Activated CD8-positive, alpha-beta T cell treated with anti-CD3 and anti-CD28 coated beads, Interleukin-2, amount 10 ng/mL, durations not matched to agents 7 days and 5 days (primary cell): ENCODE results near the gene SF1. TPM values are rescaled to one million over a fixed set of nuclear protein-coding genes. Genes with fewer than 3 reads are reported as not detected.
A peak's percentile ranks its signal among the peaks of the same experiment; 100 is the strongest.

Experiments
- ATAC-seq: fragments of 150-1000 bp; cut with Tn5 transposase; one replicate; pipeline ENCODE4 v1.10.0; 2021; ENCODE audit warnings: moderate library complexity
- CTCF ChIA-PET: fragments of 350-600 bp; sonication (Branson Sonifier 250); formaldehyde crosslinking; loops from one replicate; lab custom pipeline; 2021; ENCODE audit warnings: antibody characterized with exemption; lab: Charles Lee
- POLR2A ChIA-PET: fragments of 350-600 bp; sonication (Branson Sonifier 250); formaldehyde crosslinking; loops from one replicate; lab custom pipeline; 2021; ENCODE audit warnings: antibody characterized with exemption; lab: Charles Lee
- DNase-seq: peaks from one replicate; pipeline ENCODE4 v3.0.0-alpha.2; 2020
- H3K27ac Mint-ChIP-seq: one replicate; pipeline ENCODE4 v1.8.0; 2021; ENCODE audit warnings: mild to moderate bottlenecking, mixed read lengths
- H3K27me3 Mint-ChIP-seq: one replicate; pipeline ENCODE4 v1.8.0; 2021; ENCODE audit warnings: low read depth, mixed read lengths
- H3K36me3 Mint-ChIP-seq: one replicate; pipeline ENCODE4 v1.8.0; 2021; ENCODE audit warnings: low read depth, mixed read lengths
- H3K4me1 Mint-ChIP-seq: one replicate; pipeline ENCODE4 v1.8.0; 2021; ENCODE audit warnings: low read depth, mixed read lengths
- H3K4me3 Mint-ChIP-seq: one replicate; pipeline ENCODE4 v1.8.0; 2021; ENCODE audit warnings: mild to moderate bottlenecking, mixed read lengths
- H3K9me3 Mint-ChIP-seq: one replicate; pipeline ENCODE4 v1.8.0; 2022; ENCODE audit warnings: mixed read lengths; ENCODE audit not compliant: insufficient read depth
- total RNA-seq, 2 experiments: library from RNA; stranded (reverse); gene quantifications; one replicate each; pipeline ENCODE4 v1.2.3, GENCODE V29; 2021

Gene SF1
- total RNA-seq, 2 experiments from 2014 or later: 421 to 423 TPM

DNA sequence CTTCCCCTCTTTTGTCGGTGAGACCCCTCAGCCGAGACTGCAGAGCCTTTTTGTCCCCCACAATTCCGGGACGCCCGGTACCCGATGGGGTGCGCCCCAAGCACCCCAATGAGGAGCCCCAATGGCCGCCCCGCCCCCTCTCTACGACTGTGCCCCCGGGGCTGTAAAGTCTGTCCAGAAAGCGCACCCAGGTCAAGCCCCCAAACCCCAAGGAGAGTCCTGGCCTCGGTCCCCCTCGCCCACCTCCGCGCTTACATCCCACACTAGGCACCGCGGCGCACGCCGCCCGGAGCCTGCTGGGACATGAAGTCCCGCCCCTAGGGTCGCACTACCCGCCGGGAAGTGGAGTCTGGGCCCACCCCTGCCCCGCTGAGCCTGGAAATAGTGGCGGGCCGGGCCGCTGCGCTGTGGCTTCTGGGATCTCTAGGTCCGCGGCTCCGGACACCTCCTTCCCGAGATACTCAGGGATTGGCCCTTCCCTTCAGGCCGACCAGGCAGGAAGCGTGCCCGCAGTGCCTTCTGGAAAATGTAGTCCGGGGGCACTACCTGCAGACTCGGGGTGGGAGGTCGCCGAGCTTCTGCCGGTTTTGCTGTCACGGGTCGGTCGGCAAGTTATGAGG is 32.0 kb upstream of the SF1 start, which contains the start of gene MEN1:
MEN1 (minus strand) TSS at position 281 of the 620 bp plus-strand sequence. CDS start 442 bp downstream, outside the sequence.
- POLR2A ChIA-PET: interaction anchor here (0.8 to 2.0 kb wide), 5 partner anchors 34 to 324 kb away, joined by 3 to 6 read pairs (median 3); partner anchors contain the start of genes MRPL49 and RASGRP2
- Mint-ChIP-seq H3K27ac (peak within 1 kb of the TSS; percentile 88), H3K36me3 (peaks cover 25% of the 10 kb centered on the region), H3K4me1 (peaks cover 31% of the 10 kb centered on the region), H3K4me3 (peak within 1 kb of the TSS; percentile 98), H3K9me3 (no peaks in the 10 kb centered on the region), H3K27me3 (no peaks in the 10 kb centered on the region)
- CTCF ChIA-PET: interaction anchor here (0.8 to 2.1 kb wide), 6 partner anchors 18 to 204 kb away, joined by 3 to 8 read pairs (median 3); partner anchors contain the start of genes ARL2 and SF1
- DNase-seq (peak; percentile 88), ATAC-seq (peak; percentile 93)

DNA sequence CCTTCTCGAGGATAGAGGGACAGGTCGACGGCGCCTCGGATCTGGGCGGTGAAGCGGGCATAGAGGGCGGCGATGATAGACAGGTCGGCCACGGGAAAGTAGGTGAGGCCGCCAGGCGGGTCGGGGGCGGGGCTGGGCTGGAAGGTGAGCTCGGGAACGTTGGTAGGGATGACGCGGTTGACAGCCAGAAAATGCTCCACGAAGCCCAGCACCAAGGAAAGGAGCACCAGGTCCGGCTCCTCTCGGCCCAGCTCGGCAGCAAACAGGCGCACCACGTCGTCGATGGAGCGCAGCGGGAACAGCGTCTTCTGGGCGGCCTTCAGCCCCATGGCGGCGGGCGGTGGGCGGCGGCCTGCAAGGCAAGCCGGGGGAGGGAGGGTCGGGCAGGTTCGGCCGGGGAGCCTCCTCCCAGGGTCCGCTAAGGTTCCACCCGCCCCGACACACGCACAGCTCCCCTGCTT is 31.5 kb upstream of the SF1 start:
- Mint-ChIP-seq H3K9me3 (no peaks in the 10 kb centered on the region), H3K27ac (peak overlapping the region; percentile 88), H3K27me3 (no peaks in the 10 kb centered on the region), H3K36me3 (peaks cover 25% of the 10 kb centered on the region), H3K4me1 (peaks cover 31% of the 10 kb centered on the region), H3K4me3 (peak overlapping the region; percentile 98)
- DNase-seq: peak; percentile 28
- CTCF ChIA-PET: interaction anchor here (0.6 to 2.1 kb wide), 5 partner anchors 22 to 198 kb away, joined by 3 to 8 read pairs (median 3); partner anchors contain the start of gene SF1
- peak; percentile 25 for ATAC-seq
- POLR2A ChIA-PET: interaction anchor here (2.0 kb wide), 1 partner anchor 65 kb away, joined by 6 read pairs; the partner anchor contains the start of gene RASGRP2

DNA sequence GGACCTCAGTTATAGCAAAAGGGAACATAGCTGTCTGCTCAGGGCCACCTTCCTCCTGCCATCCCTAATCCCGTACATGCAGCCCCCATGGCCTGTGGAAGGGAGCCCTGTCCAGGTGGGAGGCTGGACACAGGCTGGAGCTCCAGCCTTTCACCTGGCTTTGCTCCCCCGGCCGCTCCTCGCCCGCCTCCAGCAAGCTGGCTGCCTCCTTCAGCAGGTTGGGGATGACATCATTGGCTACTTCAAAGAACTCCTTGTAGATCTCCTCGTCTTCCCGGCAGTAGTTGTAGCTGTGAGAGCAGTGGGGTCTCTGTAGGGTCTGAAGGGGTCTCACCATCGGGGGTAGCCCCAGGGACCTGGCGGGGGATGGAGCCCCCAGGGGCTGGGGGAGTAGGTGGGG is 27.1 kb upstream of the SF1 start:
- ATAC-seq (no peak), DNase-seq (no peak)
- Mint-ChIP-seq H3K27me3 (no peaks in the 10 kb centered on the region), H3K4me3 (no peak overlapping the region), H3K36me3 (peaks cover 28% of the 10 kb centered on the region), H3K27ac (peak overlapping the region; percentile 57), H3K9me3 (no peaks in the 10 kb centered on the region), H3K4me1 (peaks cover 53% of the 10 kb centered on the region)
- POLR2A ChIA-PET: no interaction called here
- CTCF ChIA-PET: no interaction called here

DNA sequence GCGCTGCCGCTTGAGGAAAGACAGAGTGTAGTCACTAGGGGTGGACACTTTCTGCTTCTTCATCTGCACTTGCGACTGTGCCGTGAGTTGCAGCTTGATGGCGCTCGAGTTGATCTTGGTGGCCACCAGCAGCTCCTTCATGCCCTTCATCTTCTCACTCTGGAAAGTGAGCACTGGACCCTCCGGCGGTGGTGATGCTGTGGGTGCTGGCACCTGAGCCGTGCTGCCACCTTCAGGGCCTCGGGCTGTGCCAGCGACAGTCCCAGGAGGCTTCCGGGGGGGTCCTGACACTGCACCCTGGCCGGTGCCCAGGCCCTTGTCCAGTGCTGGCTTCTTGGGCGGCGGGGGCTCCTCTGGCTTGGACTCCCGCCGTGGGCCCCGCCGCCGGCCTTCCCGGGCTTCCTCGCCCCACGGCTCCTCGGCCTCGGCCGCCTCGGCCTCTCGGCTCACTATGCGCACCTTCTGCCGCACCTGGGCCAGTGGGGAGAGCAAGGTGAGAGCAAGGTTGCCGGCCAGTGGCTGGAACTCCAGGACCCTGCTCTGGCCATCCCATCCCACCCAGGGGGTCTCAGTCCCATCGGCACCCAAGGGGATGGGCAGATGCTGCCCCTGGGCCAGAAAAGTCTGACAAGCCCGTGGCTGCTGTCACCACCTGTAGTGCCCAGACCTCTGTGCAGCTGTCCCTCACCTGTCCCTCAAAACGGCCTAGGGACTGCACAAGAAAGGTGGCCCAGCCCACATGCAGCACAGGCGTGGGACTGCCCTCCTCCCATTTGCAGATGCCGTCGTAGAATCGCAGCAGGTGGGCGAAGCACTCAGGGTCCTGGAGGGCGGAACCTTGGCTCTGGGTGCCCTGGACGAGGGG is 26.2 kb upstream of the SF1 start:
- peaks cover 30% of the 10 kb centered on the region for H3K36me3 Mint-ChIP-seq
- CTCF ChIA-PET: interaction anchor here (0.6 to 1.4 kb wide), 5 partner anchors 39 to 314 kb away, joined by 3 to 9 read pairs (median 3); partner anchors contain the start of gene ARL2
- DNase-seq (no peak), ATAC-seq (no peak)
- H3K9me3 Mint-ChIP-seq: no peaks in the 10 kb centered on the region
- peaks cover 50% of the 10 kb centered on the region for H3K4me1 Mint-ChIP-seq
- peak overlapping the region; percentile 85 for H3K4me3 Mint-ChIP-seq
- POLR2A ChIA-PET: interaction anchor here (0.6 to 1.3 kb wide), 3 partner anchors 19 to 317 kb away, joined by 3 read pairs; partner anchors contain the start of genes FAU and MRPL49
- no peaks in the 10 kb centered on the region for H3K27me3 Mint-ChIP-seq
- H3K27ac Mint-ChIP-seq: no peak overlapping the region

DNA sequence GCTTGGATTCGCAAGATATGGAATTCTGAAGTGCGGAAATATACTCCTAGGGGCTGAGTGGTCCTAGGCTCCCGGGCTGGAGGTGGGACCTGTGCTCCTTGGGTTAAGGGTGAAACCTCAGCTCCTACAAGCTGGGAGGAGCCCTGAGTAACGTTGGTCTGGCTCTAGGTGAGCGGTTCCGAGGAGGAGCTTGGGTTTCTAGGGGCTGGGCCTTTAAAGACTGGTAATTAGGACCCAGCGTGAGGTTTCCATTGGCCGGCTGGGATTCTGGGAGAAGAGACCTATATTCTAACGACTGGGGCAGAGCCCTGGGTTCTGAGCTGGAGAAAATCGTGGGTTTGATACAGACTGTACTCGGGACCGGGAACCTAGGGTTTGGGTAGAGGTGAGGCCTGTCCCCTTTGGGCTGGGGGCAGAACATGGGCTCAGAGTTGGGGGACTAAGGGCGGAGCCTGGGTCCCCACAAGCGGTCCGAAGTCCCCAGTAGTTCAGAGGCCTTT is 25.6 kb upstream of the SF1 start:
- peaks cover 46% of the 10 kb centered on the region for H3K4me1 Mint-ChIP-seq
- peaks cover 30% of the 10 kb centered on the region for H3K36me3 Mint-ChIP-seq
- no peaks in the 10 kb centered on the region for H3K9me3 Mint-ChIP-seq
- peak overlapping the region; percentile 81 for H3K27ac Mint-ChIP-seq
- H3K4me3 Mint-ChIP-seq: peak overlapping the region; percentile 85
- ChIA-PET POLR2A (interaction anchor here (0.6 to 1.3 kb wide), 3 partner anchors 18 to 318 kb away, joined by 3 read pairs; partner anchors contain the start of genes FAU and MRPL49), CTCF (interaction anchor here (0.6 to 1.4 kb wide), 5 partner anchors 39 to 314 kb away, joined by 3 to 9 read pairs (median 3); partner anchors contain the start of gene ARL2)
- H3K27me3 Mint-ChIP-seq: no peaks in the 10 kb centered on the region
- no peak for DNase-seq
- no peak for ATAC-seq

DNA sequence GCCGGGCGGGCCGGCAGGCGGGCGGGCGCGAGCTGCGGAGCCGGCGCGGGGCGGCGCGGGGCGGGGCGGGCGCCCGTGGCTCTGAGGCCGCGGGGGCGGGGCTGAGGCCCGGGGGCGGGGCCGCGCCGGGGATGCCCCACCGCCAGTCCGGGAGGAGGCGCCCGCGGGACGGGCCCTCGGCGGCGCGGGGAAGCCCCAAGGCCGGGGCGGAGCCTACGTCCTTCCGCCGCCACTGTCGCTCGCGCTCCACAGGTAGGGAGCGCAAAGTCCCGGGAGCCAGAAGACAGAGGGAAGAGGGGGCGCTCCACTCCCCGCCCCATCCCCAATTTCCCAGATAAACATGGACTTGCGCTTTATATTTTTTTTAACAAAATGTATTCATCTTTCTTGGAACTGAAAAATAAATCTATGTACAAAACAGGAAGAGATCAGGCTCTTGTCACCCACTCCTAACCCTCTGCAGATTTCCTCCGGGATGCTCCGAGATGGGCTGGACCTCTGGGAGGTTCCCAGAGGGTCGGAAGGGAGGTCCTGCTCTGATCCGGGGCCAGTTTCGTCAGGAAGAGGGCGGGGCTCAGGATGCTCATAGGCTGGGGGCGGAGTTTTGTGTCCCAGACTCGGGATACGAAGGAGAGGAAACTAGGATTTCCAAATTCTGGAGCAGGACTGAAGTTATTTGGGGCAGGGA is 25.0 kb upstream of the SF1 start, which contains the start of gene MAP4K2:
MAP4K2 (minus strand) TSS at position 57 of the 688 bp plus-strand sequence. CDS start 65 bp downstream, outside the sequence.
- ChIA-PET CTCF (interaction anchor here (1.0 to 1.4 kb wide), 5 partner anchors 40 to 211 kb away, joined by 3 to 9 read pairs (median 3); partner anchors contain the start of gene ARL2), POLR2A (interaction anchor here (0.8 to 1.3 kb wide), 2 partner anchors 316 to 319 kb away, joined by 3 read pairs; partner anchors contain the start of genes FAU and MRPL49)
- Mint-ChIP-seq H3K9me3 (no peaks in the 10 kb centered on the region), H3K4me3 (peak within 1 kb of the TSS; percentile 85), H3K36me3 (peaks cover 32% of the 10 kb centered on the region), H3K27ac (peak within 1 kb of the TSS; percentile 82), H3K4me1 (peaks cover 44% of the 10 kb centered on the region), H3K27me3 (no peaks in the 10 kb centered on the region)
- ATAC-seq: peak; percentile 91
- peak; percentile 86 for DNase-seq

DNA sequence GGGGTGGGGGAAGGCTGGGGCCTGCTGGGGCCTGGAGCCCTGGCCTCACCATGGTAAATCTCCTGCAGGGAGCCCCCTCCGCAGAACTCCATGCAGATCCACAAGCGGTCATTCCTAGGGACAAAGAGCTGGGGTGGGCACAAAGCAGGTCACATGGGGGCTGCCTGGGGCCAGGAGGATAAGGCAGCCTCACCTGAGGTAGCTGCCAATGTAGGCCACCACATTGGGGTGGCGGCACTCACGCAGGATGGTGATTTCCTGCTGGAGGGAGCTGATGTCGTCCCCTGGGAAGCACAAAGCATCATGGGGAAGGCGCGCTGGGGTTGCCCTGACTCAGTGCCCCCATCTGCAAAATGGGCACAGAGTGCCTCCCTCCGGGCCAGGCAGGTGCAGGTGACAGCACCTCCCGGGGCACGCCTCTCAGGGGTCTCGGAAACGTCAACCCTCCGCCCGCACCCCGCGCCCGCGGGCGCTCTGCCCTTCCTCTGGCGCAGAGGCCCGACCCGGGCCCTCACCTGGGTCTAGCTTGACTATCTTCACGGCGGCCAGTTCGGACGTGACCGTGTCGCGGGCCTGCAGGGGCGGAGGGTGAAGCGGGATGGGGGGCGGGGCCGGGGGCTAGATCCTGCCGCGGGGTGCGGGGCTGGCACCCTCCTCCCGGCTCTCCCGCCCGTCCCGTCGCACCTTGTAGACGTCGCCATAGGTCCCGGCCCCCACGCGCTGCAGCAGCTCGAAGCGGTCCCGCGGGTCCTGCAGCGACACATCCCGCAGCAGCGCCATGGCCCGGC is 24.2 kb upstream of the SF1 start:
- no peak for ATAC-seq
- no peak for DNase-seq
- H3K4me3 Mint-ChIP-seq: peak overlapping the region; percentile 79
- H3K27me3 Mint-ChIP-seq: no peaks in the 10 kb centered on the region
- peaks cover 40% of the 10 kb centered on the region for H3K4me1 Mint-ChIP-seq
- ChIA-PET CTCF (interaction anchor here (0.7 to 1.4 kb wide), 7 partner anchors 11 to 211 kb away, joined by 3 to 4 read pairs (median 3); partner anchors contain the start of genes ARL2 and EHD1), POLR2A (interaction anchor here (1.4 kb wide), 1 partner anchor 24 kb away, joined by 7 read pairs; the partner anchor contains the start of gene SF1)
- H3K9me3 Mint-ChIP-seq: no peaks in the 10 kb centered on the region
- peak overlapping the region; percentile 82 for H3K27ac Mint-ChIP-seq
- H3K36me3 Mint-ChIP-seq: peaks cover 30% of the 10 kb centered on the region

DNA sequence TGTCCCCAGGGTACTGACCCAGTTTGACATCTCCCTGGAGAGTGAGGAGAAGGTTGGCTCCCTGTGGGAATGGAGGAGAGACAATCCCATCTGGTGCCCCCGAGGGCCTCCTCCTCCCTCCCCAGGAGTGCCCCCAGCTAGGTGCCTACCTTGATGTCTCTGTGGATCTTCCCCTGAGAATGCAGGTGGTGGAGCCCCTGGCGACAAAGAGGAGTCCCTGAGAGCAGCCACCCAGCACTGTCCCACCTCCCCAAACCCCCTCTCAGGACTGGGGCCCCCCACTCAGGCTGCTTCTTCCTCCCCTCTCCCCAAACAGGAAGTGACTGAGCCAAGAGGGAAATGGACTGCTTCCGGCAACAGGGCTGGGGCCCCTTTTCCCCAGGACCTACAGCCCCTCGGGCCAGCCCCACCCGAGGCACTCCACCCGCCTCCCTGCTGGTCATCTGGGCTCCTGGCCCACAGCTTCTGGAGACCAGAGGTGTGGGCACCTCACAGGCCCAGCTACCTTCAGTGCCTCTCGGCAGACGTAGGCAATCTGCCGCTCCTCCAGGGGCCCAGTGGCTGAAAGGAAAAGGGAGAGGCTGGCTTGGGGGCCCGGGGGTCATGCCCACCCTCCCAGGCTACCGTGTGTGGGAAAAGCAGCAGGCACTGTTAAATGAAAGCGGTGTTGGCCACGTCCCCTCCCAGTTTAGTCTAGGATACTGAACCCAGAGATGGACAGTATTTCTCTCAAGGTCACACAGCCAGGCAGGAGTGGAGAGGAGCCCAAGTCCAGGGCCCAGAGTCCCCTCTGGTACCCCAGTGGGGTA is 23.4 kb upstream of the SF1 start:
- no peaks in the 10 kb centered on the region for H3K9me3 Mint-ChIP-seq
- POLR2A ChIA-PET: interaction anchor here (1.4 kb wide), 1 partner anchor 23 kb away, joined by 7 read pairs; the partner anchor contains the start of gene SF1
- H3K27ac Mint-ChIP-seq: peak overlapping the region; percentile 82
- H3K27me3 Mint-ChIP-seq: no peaks in the 10 kb centered on the region
- ATAC-seq: no peak
- peaks cover 27% of the 10 kb centered on the region for H3K36me3 Mint-ChIP-seq
- H3K4me1 Mint-ChIP-seq: peaks cover 44% of the 10 kb centered on the region
- no peak for DNase-seq
- H3K4me3 Mint-ChIP-seq: peak overlapping the region; percentile 79
- CTCF ChIA-PET: interaction anchor here (0.9 to 1.4 kb wide), 6 partner anchors 13 to 76 kb away, joined by 3 to 4 read pairs (median 3); partner anchors contain the start of gene EHD1

DNA sequence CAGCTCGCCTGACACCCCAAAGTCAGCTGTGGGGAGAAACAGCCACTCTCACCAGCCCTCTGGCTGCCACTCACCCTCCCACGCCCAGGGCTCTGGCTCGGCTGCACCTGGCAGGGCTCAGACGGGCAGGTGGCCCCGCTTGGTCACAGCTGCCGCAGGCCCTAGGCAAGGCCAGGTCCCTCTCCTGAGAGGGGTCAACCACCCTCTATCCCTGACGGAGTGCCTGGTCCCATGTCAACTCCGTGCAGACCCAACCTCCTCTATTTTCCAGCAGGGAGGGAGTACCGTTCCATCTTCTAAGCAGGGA is 22.8 kb upstream of the SF1 start:
- H3K27ac Mint-ChIP-seq: peak overlapping the region; percentile 82
- ChIA-PET CTCF (interaction anchor here (1.2 to 2.1 kb wide), 2 partner anchors 13 to 22 kb away, joined by 4 to 6 read pairs; partner anchors contain the start of gene SF1), POLR2A (no interaction called here)
- peak overlapping the region; percentile 79 for H3K4me3 Mint-ChIP-seq
- peaks cover 29% of the 10 kb centered on the region for H3K36me3 Mint-ChIP-seq
- no peak for DNase-seq
- peaks cover 51% of the 10 kb centered on the region for H3K4me1 Mint-ChIP-seq
- H3K9me3 Mint-ChIP-seq: no peaks in the 10 kb centered on the region
- ATAC-seq: no peak
- H3K27me3 Mint-ChIP-seq: no peaks in the 10 kb centered on the region
